Stimulated activated naive CD4-positive, alpha-beta T cell (primary cell): ENCODE measurements around the gene CENPP.
"Not testable (repeated sequence)": the region's sequence is repeated elsewhere in the genome, so short reads cannot be mapped to it uniquely, and the experiment has no call there.

Experiments
- DNase-seq, 6 experiments: peaks; one replicate each; lab custom pipeline; 2025; lab: John Stamatoyannopoulos, UW

The CENPP gene

GRCh38 chr9:92595075-92595474 is 269.3 kb downstream of the CENPP start:
- not testable (repeated sequence) for DNase-seq

- DNase-seq, result no peak
Measured at GRCh38 chr9:92595930-92596329, 270.2 kb downstream of the CENPP start.

DNA sequence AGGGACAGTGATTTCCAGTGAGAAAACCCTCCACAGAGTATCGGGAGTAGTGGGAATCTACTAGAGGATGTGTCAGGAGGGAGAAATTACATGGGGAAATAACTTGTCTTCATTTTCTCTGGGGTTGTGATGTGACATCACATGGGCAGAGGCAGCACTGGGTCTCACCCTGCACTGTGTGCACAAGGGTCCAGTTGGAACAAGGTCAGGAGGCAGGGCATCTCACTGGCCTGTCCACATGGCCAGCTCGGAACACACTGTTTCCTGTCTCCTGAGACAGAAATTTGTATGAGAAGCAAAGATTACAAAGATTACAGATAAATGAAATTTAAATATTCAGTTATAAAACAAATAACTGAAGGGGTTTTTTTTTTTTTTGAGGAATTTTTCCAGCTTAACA is 272.6 kb downstream of the CENPP start:
- no peak for DNase-seq

- DNase-seq, result no peak
Measured at GRCh38 chr9:92599938-92600461, 274.2 kb downstream of the CENPP start.

DNA sequence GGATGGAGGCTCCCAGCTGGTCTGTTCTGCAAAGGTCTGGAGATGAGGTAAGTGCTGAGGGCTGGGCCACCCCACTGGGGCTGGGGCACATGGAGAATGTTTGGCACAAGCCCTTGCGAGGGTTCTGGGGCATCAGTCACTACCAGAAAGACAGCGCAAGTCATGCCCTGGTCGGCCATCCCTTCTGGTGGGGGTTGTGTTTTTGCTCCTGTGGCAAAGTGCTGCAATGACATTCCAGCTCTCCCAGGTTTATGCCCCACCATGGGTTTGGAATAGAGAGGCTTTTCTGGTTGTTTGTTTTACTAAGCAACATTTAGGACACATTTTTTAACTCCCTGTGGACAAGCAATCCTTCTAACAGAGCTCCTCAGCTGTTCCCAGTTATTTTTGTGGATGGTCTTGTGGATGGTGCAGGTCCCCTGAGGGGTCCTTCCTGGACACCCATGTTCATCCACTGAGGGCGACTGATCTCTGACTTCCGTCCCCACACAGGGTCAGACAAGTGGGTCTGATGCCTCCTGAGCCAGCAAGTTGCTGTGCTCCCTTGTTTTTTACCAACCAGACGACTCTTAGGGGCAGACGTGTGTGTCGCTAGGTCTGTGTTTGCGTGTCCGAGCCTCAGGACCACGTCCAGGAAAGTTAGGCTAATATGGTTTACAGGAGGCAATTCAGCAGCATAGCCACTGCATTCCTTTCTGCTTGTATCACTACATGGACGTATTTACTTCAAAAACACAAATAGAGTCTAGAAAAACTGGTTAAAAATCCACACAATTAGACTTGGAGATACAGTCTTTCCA is 274.9 kb downstream of the CENPP start:
- no peak for DNase-seq

GRCh38 chr9:92601451-92601850 is 275.7 kb downstream of the CENPP start:
- DNase-seq, result no peak

- DNase-seq, result no peak
Measured at GRCh38 chr9:92602413-92602812, 276.7 kb downstream of the CENPP start.

- DNase-seq, result no peak
Measured at GRCh38 chr9:92603100-92603499, 277.3 kb downstream of the CENPP start.

DNA sequence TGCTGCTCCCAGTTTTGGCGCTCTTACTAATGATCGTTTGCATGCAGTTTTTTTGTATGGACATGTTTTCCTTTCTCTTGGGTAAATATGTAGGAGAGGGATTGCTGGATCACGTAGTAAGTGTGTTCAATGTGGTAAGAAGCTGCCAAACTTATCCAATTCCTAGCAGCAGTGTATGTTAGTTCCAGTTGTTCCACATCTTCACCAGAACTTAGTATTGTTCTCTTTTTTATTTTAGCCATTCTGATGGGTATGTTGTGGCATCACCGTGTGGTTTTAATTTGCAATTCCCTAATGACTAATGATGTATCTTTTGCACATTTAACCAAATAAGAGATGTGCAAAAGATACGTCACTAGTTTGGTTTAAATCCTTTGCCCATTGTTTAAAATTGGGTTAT is 278.2 kb downstream of the CENPP start:
- no peak for DNase-seq

DNA sequence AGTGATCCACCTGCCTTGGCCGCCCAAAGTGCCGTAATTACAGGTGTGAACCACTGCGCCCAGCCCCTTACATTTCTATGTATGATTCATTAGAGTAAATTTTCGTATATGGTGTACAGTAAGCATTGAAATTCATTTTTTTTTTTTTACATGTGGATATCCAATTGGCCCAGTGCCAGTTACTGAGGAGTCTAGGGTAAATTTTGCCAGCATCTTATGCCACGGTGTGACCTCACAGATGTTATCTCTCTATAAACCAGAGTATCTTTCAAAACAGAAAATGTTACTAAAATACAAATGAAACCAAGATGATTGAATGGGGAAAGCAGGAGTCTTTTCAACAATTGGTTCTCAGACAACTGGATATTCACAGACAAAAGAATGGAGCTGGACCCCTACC is 279.5 kb downstream of the CENPP start:
- no peak for DNase-seq

DNA sequence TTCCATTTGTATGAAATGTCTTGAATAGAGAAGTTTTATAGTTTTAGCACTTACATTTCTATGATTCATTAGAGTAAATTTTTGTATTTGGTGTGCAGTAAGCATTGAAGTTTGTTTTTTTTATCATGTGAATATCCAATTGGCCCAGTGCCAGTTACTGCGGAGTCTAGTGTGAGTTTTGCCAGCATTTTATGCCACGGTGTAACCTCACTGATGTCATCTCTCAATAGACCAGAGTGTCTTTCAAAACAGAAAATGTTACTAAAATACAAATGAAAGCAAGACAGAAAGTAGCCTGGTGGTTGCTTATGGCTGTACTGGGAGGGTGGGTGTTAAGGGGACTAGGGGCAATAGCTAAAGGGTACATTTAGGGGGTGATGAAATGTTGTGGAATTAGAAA is 281.3 kb downstream of the CENPP start:
- no peak for DNase-seq

GRCh38 chr9:92607773-92608172 is 282.0 kb downstream of the CENPP start:
- no peak for DNase-seq

- DNase-seq, result no peak
Measured at GRCh38 chr9:92608241-92608908, 282.6 kb downstream of the CENPP start.

DNA sequence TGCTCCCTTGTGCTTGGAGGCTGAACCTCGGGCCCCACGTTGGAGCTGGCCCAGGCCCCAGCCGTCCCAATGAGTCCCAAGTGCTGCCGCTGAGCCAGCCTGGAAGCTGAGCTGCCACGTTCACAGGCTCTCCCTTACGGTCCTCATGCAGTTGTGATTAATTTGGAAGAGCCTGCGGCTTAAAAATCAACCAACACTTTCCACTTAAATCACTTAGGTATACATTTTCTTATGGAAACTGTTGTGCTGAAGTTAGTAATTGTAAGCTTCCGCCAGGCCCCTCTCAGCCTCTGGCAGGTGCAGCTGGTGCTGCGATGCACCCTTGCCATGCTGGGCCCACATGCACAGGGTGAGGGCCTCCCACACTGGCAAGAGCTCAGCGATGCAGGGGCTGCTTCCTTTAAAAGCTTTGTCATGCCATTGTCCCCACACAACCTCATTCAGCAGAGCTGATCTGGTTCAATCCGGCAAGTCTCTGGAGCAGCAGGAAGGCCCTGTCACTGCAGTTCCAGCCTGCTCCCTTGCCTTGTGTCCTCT is 283.2 kb downstream of the CENPP start:
- DNase-seq, result no peak

DNA sequence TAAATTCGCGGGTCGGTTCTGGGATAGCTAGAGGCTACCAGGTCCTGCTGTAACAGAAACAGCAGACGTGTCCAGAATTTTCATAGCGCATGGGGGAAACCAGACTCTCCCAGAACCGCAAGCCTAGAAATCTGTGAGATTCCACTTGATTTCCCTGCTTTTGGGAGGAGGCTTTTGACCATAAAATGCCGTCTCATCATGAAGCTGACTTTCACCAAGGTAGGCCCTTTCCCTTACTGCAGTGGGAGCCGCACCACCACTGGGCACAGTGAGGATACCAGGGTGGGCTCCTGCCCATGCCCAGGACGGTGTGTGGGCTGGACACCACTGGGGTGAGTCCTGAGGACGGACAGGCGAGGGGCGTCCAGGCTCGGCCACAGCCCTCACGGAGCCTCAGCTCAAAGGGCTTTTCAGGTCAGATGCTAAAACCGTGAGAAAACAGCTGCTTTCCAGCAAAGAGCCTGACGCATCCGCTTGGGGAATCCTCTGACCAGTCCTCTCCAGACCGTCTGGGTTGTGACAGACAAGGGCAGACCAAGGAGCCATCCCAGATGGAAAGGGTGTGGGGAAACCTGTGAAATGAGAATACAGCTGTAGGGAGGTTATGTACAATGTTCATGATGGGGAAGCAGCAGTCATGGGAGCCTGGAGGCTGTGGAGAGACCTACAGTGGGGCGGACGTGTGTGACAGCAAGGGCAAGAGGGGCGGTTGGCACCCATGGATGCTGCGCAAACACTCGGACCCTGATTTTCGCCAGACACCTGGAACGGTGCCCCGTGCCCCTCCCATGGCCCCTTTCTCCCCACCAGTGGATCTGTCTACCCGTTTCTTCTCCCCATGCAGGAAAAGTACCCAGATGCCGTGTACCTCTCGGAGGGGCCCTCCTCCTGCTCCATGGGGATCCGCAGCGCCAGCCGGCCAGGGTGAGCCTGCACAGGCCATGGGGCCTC is 285.0 kb downstream of the CENPP start:
- no peak for DNase-seq

- no peak for DNase-seq
Measured at GRCh38 chr9:92611621-92612285, 286.0 kb downstream of the CENPP start.

DNA sequence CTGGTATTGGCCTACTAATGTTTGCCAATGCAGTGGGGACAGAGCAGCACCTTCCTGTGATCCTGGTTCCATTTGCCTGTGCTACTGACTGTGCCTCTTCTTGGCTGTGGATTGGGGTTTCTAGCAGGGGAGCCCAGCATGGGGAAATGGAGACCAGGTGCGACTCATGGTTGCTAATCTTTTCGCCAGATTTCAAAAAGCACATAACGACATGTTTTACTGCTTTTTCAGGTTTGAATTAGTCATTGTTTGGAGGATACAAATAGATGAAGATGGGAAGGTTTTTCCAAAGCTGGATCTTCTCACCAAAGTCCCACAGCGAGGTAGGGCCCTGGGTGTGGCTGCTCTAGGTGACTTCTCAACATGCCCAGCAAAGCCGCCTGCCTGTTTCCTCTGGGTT is 286.5 kb downstream of the CENPP start:
- DNase-seq, result no peak

DNA sequence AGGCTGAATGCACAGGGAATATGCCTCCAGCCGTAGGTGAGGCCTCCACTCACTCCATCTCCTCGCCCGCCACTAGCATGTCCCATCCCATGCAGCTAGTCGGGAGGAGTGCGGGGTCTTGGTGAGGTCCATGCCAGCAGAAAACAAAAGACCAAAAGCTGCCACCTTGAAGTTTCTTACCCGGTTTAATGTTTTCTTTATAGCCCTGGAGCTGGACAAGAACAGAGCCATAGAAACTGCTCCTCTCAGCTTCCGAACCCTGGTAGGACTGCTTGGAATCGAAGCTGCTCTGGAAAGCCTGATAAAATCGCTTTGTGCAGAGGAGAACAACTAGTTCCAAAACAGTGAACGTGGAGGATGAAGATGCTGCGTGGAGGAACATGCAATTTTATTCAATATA is 287.1 kb downstream of the CENPP start:
- DNase-seq, result no peak

- no peak for DNase-seq
Measured at GRCh38 chr9:92613268-92614122, 287.7 kb downstream of the CENPP start.

- no peak for DNase-seq
Measured at GRCh38 chr9:92614123-92614510, 288.4 kb downstream of the CENPP start.
